Activated naive CD8-positive, alpha-beta T cell treated with anti-CD3 and anti-CD28 coated beads, Interleukin-2, amount 10 ng/mL, durations not matched to agents 7 days and 5 days (primary cell): ENCODE results near the gene SART1. TPM values are rescaled to one million over a fixed set of nuclear protein-coding genes. Genes with fewer than 3 reads are reported as not detected.
A peak's percentile ranks its signal among the peaks of the same experiment; 100 is the strongest.

Experiments used
- ATAC-seq: fragments of 150-1000 bp; cut with Tn5 transposase; one replicate; pipeline ENCODE4 v1.10.0; 2021; ENCODE audit warnings: low read depth, moderate library complexity
- POLR2A ChIA-PET: fragments of 350-600 bp; sonication (Branson Sonifier 250); formaldehyde crosslinking; loops from one replicate; lab custom pipeline; 2021; ENCODE audit warnings: antibody characterized with exemption; lab: Charles Lee
- DNase-seq: peaks from one replicate; pipeline ENCODE4 v3.0.0; 2021
- H3K27ac Mint-ChIP-seq: one replicate; pipeline ENCODE4 v1.8.0; 2022; ENCODE audit warnings: mild to moderate bottlenecking, mixed read lengths
- H3K27me3 Mint-ChIP-seq: one replicate; pipeline ENCODE4 v1.8.0; 2022; ENCODE audit warnings: mild to moderate bottlenecking, moderate library complexity, mixed read lengths
- H3K36me3 Mint-ChIP-seq: one replicate; pipeline ENCODE4 v1.8.0; 2021; ENCODE audit warnings: mild to moderate bottlenecking, mixed read lengths
- H3K4me1 Mint-ChIP-seq: one replicate; pipeline ENCODE4 v1.8.0; 2021; ENCODE audit warnings: mixed read lengths
- H3K4me3 Mint-ChIP-seq: one replicate; pipeline ENCODE4 v1.8.0; 2022; ENCODE audit warnings: mild to moderate bottlenecking, moderate library complexity, mixed read lengths
- H3K9me3 Mint-ChIP-seq: one replicate; pipeline ENCODE4 v1.8.0; 2021; ENCODE audit warnings: mixed read lengths
- total RNA-seq, 2 experiments: library from RNA; stranded (reverse); gene quantifications; one replicate each; pipeline ENCODE4 v1.2.3, GENCODE V29; 2021

Gene SART1
- total RNA-seq, 2 experiments from 2014 or later, result 79.3 to 83.5 TPM

DNA sequence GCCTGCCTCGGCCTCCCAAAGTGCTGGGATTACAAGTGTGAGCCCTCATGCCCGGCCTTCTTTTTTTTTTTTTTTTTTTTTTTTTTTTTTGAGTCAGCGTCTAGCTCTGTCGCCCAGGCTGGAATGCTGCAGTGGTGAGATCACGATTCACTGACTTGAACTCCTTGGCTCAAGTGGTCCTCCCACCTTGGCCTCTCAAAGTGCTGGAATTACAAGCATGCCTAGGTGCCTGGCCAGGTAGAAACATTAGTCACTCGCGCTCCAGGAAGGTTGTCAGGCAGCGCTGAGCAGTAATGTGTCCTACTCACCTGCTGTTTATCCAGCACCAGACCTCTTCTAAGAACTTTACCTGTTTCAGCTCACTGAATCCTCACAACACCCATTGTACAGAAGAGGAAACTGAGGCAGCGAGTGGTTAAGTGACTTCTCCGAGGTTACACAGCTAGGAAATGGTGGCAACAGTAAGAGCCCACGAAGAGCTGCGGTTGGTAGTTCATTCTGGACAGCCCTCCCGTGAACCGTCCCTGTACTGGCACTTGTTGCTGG is 49.8 kb downstream of the SART1 start:
- H3K9me3 Mint-ChIP-seq, result no peaks in the 10 kb centered on the region
- DNase-seq (no peak), ATAC-seq (no peak)
- no peaks in the 10 kb centered on the region for H3K36me3 Mint-ChIP-seq
- H3K4me3 Mint-ChIP-seq, result no peak overlapping the region
- H3K4me1 Mint-ChIP-seq, result peaks cover 5% of the 10 kb centered on the region
- no peak overlapping the region for H3K27ac Mint-ChIP-seq
- POLR2A ChIA-PET, result interaction anchor here (0.5 to 1.3 kb wide), 2 partner anchors 9 to 36 kb away, joined by 3 to 12 read pairs; partner anchors contain the start of genes BANF1 and EIF1AD
- H3K27me3 Mint-ChIP-seq, result peaks cover 26% of the 10 kb centered on the region

DNA sequence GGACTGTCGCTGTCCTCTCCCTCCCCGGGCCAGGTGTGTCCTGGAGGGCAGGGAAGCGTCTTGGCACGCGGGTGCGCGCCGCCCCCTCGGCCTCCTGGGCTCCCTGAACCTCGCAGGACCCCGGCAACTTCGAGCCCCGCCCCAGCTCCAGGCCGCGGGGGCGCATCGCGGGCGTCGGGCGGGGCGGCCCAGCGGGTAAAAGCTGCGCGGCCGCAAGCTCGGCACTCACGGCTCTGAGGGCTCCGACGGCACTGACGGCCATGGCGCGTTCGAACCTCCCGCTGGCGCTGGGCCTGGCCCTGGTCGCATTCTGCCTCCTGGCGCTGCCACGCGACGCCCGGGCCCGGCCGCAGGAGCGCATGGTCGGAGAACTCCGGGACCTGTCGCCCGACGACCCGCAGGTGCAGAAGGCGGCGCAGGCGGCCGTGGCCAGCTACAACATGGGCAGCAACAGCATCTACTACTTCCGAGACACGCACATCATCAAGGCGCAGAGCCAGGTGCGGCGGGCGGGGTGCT is 50.3 kb downstream of the SART1 start, which contains the start of gene CST6:
TSS of gene CST6 (plus strand) at position 224 of the 519 bp plus-strand sequence. CDS start at position 261, 37 bp downstream.
- Mint-ChIP-seq H3K27me3 (peaks cover 26% of the 10 kb centered on the region), H3K4me3 (no peak within 1 kb of the TSS), H3K4me1 (peaks cover 4% of the 10 kb centered on the region), H3K9me3 (no peaks in the 10 kb centered on the region), H3K36me3 (no peaks in the 10 kb centered on the region), H3K27ac (no peak within 1 kb of the TSS)
- DNase-seq (no peak), ATAC-seq (no peak)
- POLR2A ChIA-PET, result interaction anchor here (1.3 kb wide), 1 partner anchor 9 kb away, joined by 12 read pairs; the partner anchor contains the start of genes BANF1 and EIF1AD

DNA sequence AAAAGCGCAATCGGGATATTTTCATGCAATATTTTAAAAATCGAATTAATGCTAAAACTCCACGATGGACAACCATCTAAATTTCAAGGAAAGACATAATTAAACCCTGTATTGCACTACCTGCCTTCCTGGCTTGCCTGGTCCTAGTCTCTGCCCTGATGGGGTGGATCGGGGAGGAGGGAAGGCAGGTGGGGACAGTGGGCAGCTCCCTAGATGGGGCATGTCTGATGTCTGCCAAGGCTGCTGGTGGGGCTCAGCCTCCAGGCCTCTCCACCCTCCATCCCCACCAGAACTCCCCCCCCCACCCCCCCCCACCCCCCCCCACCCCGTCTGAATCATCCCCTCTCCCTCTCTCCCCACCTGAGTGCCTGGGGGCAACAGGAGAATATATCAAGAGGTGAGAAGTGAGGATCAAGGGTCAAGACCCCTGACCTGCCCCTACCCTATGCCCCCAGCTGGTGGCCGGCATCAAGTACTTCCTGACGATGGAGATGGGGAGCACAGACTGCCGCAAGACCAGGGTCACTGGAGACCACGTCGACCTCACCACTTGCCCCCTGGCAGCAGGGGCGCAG is 50.9 kb downstream of the SART1 start:
- no peaks in the 10 kb centered on the region for H3K9me3 Mint-ChIP-seq
- H3K27ac Mint-ChIP-seq, result no peak overlapping the region
- no peak for ATAC-seq
- H3K4me1 Mint-ChIP-seq, result peaks cover 4% of the 10 kb centered on the region
- H3K4me3 Mint-ChIP-seq, result no peak overlapping the region
- DNase-seq, result no peak
- H3K27me3 Mint-ChIP-seq, result peaks cover 26% of the 10 kb centered on the region
- POLR2A ChIA-PET, result no interaction called here
- no peaks in the 10 kb centered on the region for H3K36me3 Mint-ChIP-seq

DNA sequence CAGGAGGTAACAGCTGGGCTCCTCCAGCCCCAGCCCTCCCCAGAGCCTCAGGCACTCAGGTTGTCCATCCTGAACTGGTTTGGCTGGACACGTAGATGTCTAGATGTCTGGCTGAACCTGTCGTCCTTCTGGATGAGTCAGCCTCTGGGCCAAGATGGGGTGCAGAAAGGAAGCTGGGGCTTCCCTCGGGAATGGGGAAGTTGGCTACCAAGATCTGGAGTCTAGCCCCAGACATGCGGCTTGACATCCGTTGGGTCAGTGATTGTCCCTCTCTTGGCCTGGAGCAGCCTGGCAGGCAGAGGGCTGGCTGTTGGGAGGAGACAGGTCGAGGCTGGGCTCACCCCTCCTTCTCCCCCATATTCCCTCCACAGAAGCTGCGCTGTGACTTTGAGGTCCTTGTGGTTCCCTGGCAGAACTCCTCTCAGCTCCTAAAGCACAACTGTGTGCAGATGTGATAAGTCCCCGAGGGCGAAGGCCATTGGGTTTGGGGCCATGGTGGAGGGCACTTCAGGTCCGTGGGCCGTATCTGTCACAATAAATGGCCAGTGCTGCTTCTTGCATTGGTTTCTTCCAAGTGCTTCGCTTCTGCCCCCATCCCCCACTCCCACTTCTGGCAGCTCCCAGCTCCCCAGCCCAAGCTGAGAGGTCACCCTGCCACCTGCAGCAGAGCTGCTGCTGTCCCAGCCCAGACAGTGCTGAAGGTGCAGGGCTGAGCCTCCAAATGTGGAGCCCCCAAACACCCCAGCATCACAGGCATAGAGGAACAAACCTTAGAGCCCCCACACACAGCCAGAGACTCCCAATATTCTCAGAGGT is 51.6 kb downstream of the SART1 start:
- peaks cover under 1% of the 10 kb centered on the region for H3K4me1 Mint-ChIP-seq
- POLR2A ChIA-PET, result interaction anchor here (1.2 kb wide), 1 partner anchor 11 kb away, joined by 5 read pairs; the partner anchor contains the start of genes BANF1 and EIF1AD
- peaks cover 26% of the 10 kb centered on the region for H3K27me3 Mint-ChIP-seq
- no peaks in the 10 kb centered on the region for H3K36me3 Mint-ChIP-seq
- H3K4me3 Mint-ChIP-seq, result no peak overlapping the region
- H3K9me3 Mint-ChIP-seq, result no peaks in the 10 kb centered on the region
- H3K27ac Mint-ChIP-seq, result no peak overlapping the region
- ATAC-seq (no peak), DNase-seq (no peak)

DNA sequence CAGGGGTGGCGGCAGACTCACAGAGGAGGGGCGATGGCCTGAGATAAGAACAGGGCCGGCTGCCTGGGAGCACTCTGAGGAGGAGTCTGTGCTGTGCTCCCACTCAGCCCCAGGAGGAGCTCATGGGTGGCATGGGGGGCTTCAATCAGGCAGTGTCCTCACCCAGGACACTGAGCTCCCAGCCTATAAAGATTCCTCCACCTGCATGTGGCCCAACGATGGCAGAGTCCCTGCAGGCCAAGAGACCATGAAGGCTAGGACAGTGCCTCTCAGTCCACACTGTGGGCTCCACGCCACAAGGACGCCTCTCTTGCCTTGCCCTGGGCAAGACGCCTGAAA is 52.2 kb downstream of the SART1 start:
- POLR2A ChIA-PET, result interaction anchor here (1.2 kb wide), 1 partner anchor 12 kb away, joined by 5 read pairs; the partner anchor contains the start of genes BANF1 and EIF1AD

DNA sequence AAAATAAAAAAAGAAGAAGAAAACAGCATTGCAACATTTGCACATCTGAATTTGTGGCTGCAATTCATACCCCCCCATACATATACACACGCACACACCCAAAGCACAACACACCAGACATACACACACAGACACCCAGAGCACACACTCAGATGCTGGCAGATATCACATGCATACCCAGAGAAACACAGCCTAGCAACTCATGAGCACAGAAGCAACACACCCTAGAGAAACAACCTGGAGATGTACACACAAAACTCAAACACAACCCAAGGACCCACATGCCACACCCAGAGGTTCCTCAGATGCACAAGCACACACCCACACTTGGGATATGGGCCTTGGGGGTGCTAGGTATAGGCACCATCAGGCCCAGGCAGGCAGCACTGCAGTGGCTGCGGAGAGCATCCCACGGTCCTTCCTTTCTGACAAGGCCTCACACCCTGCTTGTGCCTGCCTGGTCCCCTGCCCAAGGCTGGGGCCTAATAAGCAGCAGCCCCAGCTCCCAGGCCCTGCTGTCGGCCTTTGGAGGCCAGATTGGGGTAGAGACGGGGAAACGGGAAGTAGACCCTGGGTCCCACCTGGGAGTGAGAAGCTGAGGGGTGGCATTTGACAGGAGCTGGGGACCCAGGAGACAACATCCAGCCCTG is 53.4 kb downstream of the SART1 start:
- DNase-seq (no peak), ATAC-seq (no peak)
- Mint-ChIP-seq H3K4me1 (no peaks in the 10 kb centered on the region), H3K9me3 (no peaks in the 10 kb centered on the region), H3K27me3 (peaks cover 26% of the 10 kb centered on the region), H3K36me3 (no peaks in the 10 kb centered on the region), H3K27ac (no peak overlapping the region), H3K4me3 (no peak overlapping the region)
- POLR2A ChIA-PET, result no interaction called here

More for the DNA sequence above, 52.2 kb downstream of the SART1 start:
- Mint-ChIP-seq H3K9me3 (no peaks in the 10 kb centered on the region), H3K4me3 (no peak overlapping the region), H3K27ac (no peak overlapping the region), H3K36me3 (no peaks in the 10 kb centered on the region), H3K4me1 (no peaks in the 10 kb centered on the region), H3K27me3 (peaks cover 26% of the 10 kb centered on the region)
- ATAC-seq (no peak), DNase-seq (no peak)

DNA sequence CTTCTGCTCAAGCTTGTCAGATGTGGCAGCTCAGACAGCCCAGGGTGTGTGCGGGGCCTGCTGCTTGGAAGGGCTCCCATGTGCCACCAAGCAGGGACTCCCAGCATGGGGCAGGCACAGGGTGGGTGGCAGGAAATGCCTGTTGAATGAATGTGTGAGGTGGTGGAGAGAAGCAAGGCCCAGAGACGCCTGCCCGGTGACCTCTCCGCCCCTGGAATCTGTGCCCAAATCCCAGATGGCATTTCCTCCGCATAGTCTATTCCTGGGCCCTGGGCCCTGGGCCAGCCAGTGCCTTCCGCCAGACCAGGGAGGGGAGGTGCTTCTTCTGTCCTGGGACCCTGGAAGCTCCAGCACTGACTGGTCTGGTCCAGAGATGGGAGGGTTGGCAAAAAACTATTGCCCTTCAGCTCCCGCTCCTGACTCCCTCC is 53.9 kb downstream of the SART1 start:
- no peak overlapping the region for H3K27ac Mint-ChIP-seq
- no peak for ATAC-seq
- no peaks in the 10 kb centered on the region for H3K4me1 Mint-ChIP-seq
- no peak for DNase-seq
- H3K27me3 Mint-ChIP-seq, result peaks cover 22% of the 10 kb centered on the region
- H3K4me3 Mint-ChIP-seq, result no peak overlapping the region
- POLR2A ChIA-PET, result no interaction called here
- no peaks in the 10 kb centered on the region for H3K9me3 Mint-ChIP-seq
- no peaks in the 10 kb centered on the region for H3K36me3 Mint-ChIP-seq

DNA sequence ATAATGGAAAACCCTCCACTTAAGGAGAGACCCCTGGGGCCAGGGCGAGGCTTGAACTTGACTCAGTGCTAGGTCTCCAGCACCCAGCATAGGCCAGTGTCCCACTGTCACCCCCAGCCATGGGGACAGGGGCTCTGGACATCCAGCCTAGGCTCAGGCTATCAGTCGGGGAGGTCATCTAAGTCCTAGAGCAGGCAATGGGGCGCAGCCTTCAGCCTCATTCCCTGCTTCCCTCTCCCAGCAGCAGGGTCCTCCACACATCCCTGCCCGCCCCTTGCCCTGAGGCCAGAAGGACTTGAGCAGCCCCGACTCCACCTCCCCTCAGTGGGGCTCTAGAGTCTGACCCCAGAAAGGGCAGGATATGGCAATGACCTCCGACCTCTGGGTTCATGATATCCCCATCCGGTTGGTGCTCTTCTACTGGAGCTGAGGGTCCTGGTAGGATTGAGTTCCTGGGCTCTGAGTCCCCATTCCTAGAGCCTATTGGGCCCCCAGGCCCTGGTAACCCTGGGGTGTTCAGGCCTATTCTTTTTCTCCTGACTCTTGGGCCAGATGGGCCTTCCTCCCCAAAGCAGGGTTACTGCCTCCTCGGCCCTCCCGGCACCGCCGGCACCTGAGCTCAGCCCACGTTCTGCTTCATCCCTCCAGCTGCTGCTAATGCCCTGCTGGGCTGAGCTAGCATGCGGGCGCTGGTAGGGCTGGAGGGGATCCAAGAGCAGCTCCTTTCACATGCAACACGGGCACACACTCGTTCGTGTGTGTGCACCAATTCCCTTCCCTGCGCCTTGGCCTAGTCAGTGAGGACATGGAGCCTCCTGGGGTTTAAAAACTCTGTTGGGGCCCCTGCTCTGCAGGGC is 54.6 kb downstream of the SART1 start:
- H3K27me3 Mint-ChIP-seq, result peaks cover 16% of the 10 kb centered on the region
- peaks cover 3% of the 10 kb centered on the region for H3K4me1 Mint-ChIP-seq
- H3K4me3 Mint-ChIP-seq, result no peak overlapping the region
- no peaks in the 10 kb centered on the region for H3K36me3 Mint-ChIP-seq
- H3K27ac Mint-ChIP-seq, result no peak overlapping the region
- POLR2A ChIA-PET, result no interaction called here
- DNase-seq (no peak), ATAC-seq (no peak)
- H3K9me3 Mint-ChIP-seq, result no peaks in the 10 kb centered on the region

DNA sequence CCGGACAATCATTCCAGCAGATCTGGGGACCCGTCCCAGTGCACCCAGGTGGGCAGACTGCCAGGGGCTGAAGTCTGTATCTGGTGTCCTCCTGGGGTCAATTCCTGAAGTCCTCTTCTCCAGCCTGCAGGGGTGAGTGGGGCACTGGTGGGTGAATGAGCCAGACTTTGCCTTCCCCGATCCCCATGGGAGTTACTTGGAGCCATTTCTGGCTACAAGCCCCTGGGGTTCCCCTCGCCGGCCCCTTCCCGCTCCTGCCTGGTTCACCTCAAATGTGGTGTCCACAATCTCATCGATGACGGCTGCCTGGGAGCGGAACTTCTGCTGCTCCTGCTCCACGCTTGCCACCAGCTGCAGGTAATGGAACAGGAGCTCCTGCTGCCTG is 55.3 kb downstream of the SART1 start:
- ATAC-seq (no peak), DNase-seq (no peak)
- Mint-ChIP-seq H3K27me3 (peaks cover 12% of the 10 kb centered on the region), H3K36me3 (no peaks in the 10 kb centered on the region), H3K4me1 (peaks cover 3% of the 10 kb centered on the region), H3K4me3 (no peak overlapping the region), H3K9me3 (no peaks in the 10 kb centered on the region), H3K27ac (no peak overlapping the region)
- POLR2A ChIA-PET, result no interaction called here

DNA sequence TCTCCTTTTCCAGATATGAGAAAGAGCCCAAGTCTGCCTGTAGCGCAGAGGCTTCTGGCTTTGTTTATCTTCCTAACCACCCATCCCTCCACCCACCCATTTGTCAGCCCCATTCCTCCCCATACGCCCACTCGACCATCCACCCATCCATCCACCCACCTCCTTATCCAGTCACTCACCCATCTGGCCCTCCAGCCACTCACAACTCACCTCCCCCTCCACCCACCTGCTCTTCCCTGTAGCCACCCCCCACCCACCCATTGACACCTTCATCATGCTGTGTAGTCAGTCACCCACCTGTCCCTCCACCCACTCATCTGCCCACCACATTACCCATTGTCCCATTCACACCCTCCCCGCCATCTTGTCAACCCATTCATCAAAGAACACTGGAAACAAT is 55.8 kb downstream of the SART1 start:
- DNase-seq (no peak), ATAC-seq (no peak)
- H3K4me1 Mint-ChIP-seq, result peaks cover 3% of the 10 kb centered on the region
- POLR2A ChIA-PET, result no interaction called here
- H3K27me3 Mint-ChIP-seq, result peaks cover 10% of the 10 kb centered on the region
- H3K36me3 Mint-ChIP-seq, result no peaks in the 10 kb centered on the region
- no peak overlapping the region for H3K27ac Mint-ChIP-seq
- H3K4me3 Mint-ChIP-seq, result no peak overlapping the region
- H3K9me3 Mint-ChIP-seq, result no peaks in the 10 kb centered on the region

DNA sequence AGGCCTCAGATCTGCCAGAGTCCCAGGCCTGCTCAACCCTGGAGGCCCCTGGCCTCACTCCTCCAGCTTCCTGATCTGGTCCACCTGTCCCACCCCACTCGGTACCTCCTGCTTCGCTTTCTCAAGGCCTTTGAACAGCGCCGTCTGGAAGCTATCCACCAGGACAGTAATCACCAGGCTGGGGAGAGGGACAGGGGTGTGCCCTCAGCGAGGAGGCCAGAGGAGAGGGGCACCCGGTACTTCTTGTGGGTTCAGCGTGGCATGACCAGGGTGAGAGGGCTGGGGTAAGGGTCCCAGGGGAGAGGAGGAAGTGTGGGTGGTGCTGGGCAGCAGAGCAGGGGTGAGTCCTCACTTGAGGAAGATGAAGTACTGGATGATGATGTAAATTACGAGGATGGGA is 58.7 kb downstream of the SART1 start:
- Mint-ChIP-seq H3K27me3 (peaks cover 5% of the 10 kb centered on the region), H3K27ac (no peak overlapping the region), H3K9me3 (no peaks in the 10 kb centered on the region), H3K4me3 (no peak overlapping the region), H3K36me3 (no peaks in the 10 kb centered on the region), H3K4me1 (peaks cover 8% of the 10 kb centered on the region)
- no peak for ATAC-seq
- POLR2A ChIA-PET, result no interaction called here
- no peak for DNase-seq

DNA sequence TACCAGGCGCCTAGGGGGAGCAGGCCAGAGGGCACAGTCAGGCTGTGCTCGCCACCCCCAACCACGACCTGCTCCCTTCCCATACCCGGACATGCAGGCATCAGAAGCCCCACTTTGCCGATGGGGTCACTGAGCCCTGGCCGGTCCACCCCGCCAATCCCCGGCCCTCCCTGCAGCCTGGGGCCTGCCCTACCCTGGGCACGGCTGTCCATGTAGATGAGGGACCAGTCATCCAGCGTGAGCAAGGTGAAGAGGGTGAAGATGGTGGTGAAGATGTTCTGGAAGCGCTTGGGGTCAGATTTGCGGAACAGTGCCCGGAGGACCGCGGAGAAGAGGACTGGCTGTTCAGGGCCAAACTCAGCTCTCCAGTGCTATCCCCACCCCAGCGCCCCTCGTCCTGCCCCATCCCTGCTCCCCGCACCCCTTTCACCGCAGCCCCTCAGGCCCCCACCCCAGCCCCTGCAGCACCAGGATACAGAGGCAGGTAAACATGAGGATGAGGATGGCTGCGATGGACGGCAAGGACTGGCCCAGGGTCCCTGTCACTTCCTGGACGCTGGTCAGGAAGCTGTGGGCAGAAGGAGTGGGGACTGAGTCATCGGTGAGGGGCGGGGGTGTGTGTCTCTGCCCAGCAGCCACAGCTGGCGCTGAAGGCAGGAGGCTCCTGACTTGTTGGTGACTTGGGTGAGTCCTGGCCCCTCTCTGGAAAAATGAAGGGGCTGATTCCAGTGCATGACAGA is 59.3 kb downstream of the SART1 start:
- Mint-ChIP-seq H3K36me3 (no peaks in the 10 kb centered on the region), H3K4me3 (no peak overlapping the region), H3K4me1 (peaks cover 8% of the 10 kb centered on the region), H3K27ac (peak overlapping the region; percentile 20), H3K27me3 (peaks cover 5% of the 10 kb centered on the region), H3K9me3 (no peaks in the 10 kb centered on the region)
- peak; percentile 14 for ATAC-seq
- DNase-seq, result no peak
- POLR2A ChIA-PET, result no interaction called here
